GM21423 (cell line): Measurements from ENCODE around the gene DDX47.
"Not testable (repeated sequence)": the region's sequence is repeated elsewhere in the genome, so short reads cannot be mapped to it uniquely, and the experiment has no call there.

Experiments
- ATAC-seq: cut with Tn5 transposase; IDR thresholded peaks from one replicate; pipeline ENCODE4 v1.9.1; 2021; ENCODE audit warnings: mild to moderate bottlenecking, moderate library complexity; ENCODE audit not compliant: unreplicated experiment

The DDX47 gene

GRCh38 chr12:12870465-12870864 lies 57.3 kb downstream of the DDX47 start:
- ATAC-seq, result no peak

- ATAC-seq, result no peak
Measured at GRCh38 chr12:12871587-12872138, 58.5 kb downstream of the DDX47 start.

- no peak for ATAC-seq
Measured at GRCh38 chr12:12872139-12872933, 59.2 kb downstream of the DDX47 start.

DNA sequence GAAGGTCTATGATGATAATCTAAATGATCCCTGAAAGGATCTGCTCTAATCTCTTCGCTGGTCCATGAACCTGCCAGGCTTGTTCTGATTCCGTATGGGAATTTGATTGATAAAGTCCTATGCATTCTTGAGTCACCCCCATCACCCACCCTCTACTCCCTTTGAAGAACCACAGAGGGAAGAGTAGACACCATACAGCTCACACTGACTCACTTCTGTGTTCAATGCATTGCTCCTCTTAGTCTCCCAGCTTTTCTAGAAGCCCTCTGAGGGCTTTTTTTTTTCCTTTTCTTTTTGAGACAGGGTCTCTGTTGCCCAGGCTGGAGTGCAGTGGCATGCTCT lies 59.8 kb downstream of the DDX47 start:
- ATAC-seq, result no peak

GRCh38 chr12:12874029-12874428 lies 60.9 kb downstream of the DDX47 start:
- ATAC-seq, result no peak

- not testable (repeated sequence) for ATAC-seq
Measured at GRCh38 chr12:12875301-12875700, 62.2 kb downstream of the DDX47 start.

DNA sequence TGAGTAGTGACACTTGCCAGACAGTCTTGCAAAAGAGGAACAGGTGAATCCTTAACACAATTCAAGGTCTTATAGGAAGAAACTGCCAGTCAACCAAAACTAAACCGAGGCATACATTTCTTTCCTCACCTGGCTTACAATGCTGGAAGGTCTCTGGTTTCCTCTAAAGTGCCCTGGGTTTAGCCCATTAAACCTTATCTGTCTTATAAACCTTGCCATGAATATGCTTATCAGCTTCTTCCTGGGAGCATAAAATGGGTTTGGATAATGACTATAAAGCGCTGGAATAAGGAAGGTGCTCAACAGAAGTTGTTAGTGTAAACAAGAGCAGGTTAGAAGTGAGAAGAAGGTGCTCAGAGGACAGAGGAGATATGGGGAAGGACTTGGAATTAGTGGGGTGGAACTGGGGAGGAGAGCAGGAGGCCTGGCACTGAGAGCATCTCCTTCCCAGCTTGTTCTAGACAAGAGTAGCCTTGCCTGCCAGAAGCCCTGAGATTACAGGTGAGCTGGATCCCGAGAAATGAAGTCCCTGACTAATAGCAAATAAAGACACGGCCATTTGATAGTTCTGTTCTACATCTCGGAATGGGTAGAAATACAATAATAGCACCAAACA lies 64.1 kb downstream of the DDX47 start:
- no peak for ATAC-seq

GRCh38 chr12:12877781-12878455 lies 64.8 kb downstream of the DDX47 start:
- ATAC-seq, result no peak
